ENCODE measurements around the gene FAM20C. TPM values are rescaled to one million over a fixed set of nuclear protein-coding genes. Genes with fewer than 3 reads are reported as not detected.
"Not testable (repeated sequence)": the region's sequence is repeated elsewhere in the genome, so short reads cannot be mapped to it uniquely, and the experiment has no call there.

Gene FAM20C
- polyA plus RNA-seq, 3 donors, result 66.1 to 85.7 (median 66.3) TPM

- DNase-seq (ENCODE audit: extremely low read depth in 1 of 11, low read depth in 9 of 11, low spot score in 4 of 11), result no peak
Observed at GRCh38 chr7:289756-290553, 97.6 kb downstream of the FAM20C start, which contains the start of gene FOXL3. Gene FOXL3, plus strand, starts transcription at chr7:290170. Its CDS starts 0 bp downstream, at chr7:290170.

- no peak for DNase-seq (ENCODE audit: extremely low read depth in 1 of 11, low read depth in 9 of 11, low spot score in 4 of 11)
Observed at GRCh38 chr7:290554-291372, 98.4 kb downstream of the FAM20C start.

GRCh38 chr7:291373-292092 lies 99.2 kb downstream of the FAM20C start:
- no peak for DNase-seq (ENCODE audit: extremely low read depth in 1 of 11, low read depth in 9 of 11, low spot score in 4 of 11)

GRCh38 chr7:292226-292625 lies 99.9 kb downstream of the FAM20C start:
- DNase-seq (ENCODE audit: extremely low read depth in 1 of 11, low read depth in 9 of 11, low spot score in 4 of 11), result no peak

- no peak for DNase-seq (ENCODE audit: extremely low read depth in 1 of 11, low read depth in 9 of 11, low spot score in 4 of 11)
Observed at GRCh38 chr7:292826-293225, 100.5 kb downstream of the FAM20C start.

- no peak for DNase-seq (ENCODE audit: extremely low read depth in 1 of 11, low read depth in 9 of 11, low spot score in 4 of 11)
Observed at GRCh38 chr7:293681-294439, 101.5 kb downstream of the FAM20C start.

- DNase-seq (ENCODE audit: extremely low read depth in 1 of 11, low read depth in 9 of 11, low spot score in 4 of 11), result no peak
Observed at GRCh38 chr7:294440-295154, 102.2 kb downstream of the FAM20C start.

- DNase-seq (ENCODE audit: extremely low read depth in 1 of 11, low read depth in 9 of 11, low spot score in 4 of 11), result no peak
Observed at GRCh38 chr7:295155-296154, 103.1 kb downstream of the FAM20C start.

- no peak for DNase-seq (ENCODE audit: extremely low read depth in 1 of 11, low read depth in 9 of 11, low spot score in 4 of 11)
Observed at GRCh38 chr7:296373-296945, 104.1 kb downstream of the FAM20C start.

GRCh38 chr7:297141-297540 lies 104.8 kb downstream of the FAM20C start:
- DNase-seq (ENCODE audit: extremely low read depth in 1 of 11, low read depth in 9 of 11, low spot score in 4 of 11), result not testable (repeated sequence)

GRCh38 chr7:297611-298374 lies 105.4 kb downstream of the FAM20C start:
- no peak for DNase-seq (ENCODE audit: extremely low read depth in 1 of 11, low read depth in 9 of 11, low spot score in 4 of 11)

- no peak for DNase-seq (ENCODE audit: extremely low read depth in 1 of 11, low read depth in 9 of 11, low spot score in 4 of 11)
Observed at GRCh38 chr7:298375-298702, 106.0 kb downstream of the FAM20C start.

GRCh38 chr7:298743-299142 lies 106.4 kb downstream of the FAM20C start:
- DNase-seq (ENCODE audit: extremely low read depth in 1 of 11, low read depth in 9 of 11, low spot score in 4 of 11), result no peak

- no peak for DNase-seq (ENCODE audit: extremely low read depth in 1 of 11, low read depth in 9 of 11, low spot score in 4 of 11)
Observed at GRCh38 chr7:299169-299568, 106.8 kb downstream of the FAM20C start.

- no peak for DNase-seq (ENCODE audit: extremely low read depth in 1 of 11, low read depth in 9 of 11, low spot score in 4 of 11)
Observed at GRCh38 chr7:299628-300027, 107.3 kb downstream of the FAM20C start.

- DNase-seq (ENCODE audit: extremely low read depth in 1 of 11, low read depth in 9 of 11, low spot score in 4 of 11), result no peak
Observed at GRCh38 chr7:300048-300447, 107.7 kb downstream of the FAM20C start.
